ENCODE data around the gene SLC35F4.
"Not testable (repeated sequence)": the region's sequence is repeated elsewhere in the genome, so short reads cannot be mapped to it uniquely, and the experiment has no call there.

Gene SLC35F4

DNA sequence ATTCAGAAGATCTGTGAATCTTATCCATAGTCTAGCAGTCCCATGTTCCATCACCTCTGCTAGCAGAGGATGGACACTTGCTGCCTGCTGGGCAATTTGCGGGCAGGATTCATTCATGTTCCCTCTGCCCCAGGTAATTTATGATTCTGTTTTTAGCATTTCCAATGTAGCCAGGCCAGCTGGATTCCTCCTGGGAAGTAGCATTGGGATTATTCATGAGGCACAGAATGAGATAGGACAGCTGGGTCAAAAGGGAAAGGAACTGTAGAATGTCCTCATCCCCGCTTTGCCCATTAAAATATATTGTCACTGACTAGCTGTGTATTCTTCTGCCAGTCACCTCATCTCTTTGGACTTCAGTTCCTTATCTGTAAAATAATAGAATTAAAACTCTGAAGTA, 68.7 kb downstream of the SLC35F4 start:
- DNase-seq (ENCODE audit: low read depth in 2 of 2) = no peak

DNA sequence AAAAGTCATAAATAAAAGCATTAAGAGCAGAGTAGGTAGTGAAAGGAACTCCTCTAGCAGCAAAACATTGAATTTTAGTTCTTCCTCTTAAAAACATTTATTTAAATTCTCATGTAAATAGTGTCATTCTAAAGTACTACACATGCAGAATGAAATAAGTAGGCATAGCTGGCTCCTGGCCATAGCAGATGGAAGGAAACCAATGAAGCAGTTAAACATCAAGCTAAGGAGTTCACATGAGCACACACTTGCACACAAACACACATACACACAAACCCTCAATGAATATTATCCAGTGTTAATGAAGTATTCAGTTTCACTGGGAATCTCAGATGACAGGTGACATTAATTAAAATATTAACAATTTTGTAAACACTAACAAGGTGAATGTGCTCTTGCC, 69.3 kb downstream of the SLC35F4 start:
- DNase-seq (ENCODE audit: low read depth in 2 of 2) = no peak

DNA sequence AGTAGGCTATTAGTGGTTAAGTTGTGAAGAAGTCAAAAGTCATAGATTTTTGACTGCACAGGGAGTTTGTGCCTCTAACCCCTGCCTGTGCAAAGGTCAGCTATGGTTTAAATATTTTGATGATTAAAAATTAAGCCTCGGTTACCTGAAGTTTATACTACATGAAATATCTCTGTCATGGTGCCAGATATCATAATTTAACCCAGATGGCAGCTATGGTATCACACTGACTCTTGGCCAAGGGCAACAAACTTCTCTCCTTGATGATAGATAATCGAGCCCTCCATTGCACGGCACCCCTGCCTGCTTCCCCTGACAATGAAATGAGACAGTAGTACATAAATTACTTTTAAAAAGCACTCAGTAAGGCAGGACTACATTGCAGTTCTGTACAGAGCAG, 80.8 kb downstream of the SLC35F4 start:
- DNase-seq (ENCODE audit: low read depth in 2 of 2) = no peak

DNA sequence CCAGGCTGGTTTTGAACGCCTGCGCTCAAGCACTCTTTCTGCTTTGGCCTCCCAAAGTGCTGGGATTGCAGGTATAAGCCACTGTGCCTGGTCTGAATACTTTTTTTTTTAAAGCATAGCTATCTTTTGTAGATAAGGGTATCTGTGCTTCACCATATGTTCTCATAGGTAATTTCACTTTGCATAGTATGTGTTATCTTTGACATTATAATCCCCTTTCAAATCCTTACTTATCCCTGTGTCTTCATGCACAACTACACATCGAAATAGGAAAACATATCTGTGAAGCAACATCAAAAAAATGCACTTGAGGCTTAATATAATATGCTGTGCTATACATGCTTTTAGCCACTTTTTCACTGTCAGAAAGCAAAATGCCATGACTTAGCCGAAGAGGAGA, 94.1 kb downstream of the SLC35F4 start:
- DNase-seq (ENCODE audit: low read depth in 2 of 2) = no peak

DNA sequence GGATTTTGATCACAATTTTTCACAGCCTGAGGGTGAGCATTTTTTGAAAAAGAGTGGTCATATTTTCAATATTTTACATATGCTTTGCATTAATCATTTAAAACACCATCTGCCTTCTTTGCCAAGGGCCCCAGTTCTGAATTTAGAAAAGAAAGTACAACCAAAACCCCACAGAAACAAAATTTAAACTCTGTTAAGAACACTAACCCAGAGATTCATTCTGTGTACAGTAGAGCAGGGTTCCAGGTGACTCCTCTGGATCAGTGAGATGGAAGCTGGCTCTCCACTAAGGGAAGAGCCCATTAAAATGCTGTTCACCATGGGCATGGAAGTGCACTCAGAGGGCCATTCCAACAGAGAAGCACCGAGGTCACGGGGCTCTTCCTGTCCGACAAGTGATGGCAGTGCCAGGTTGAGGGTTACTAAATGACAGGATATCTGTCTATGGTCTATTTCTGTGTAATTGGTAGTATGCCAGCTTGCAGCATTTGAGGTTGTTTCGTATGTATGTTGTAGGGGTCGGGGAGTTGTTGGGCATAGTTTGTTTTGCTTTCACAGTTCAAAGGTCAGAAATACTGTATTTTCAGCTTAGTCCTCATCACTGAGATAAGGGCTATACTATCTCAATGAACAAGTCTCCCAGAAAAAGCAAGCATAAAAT, 95.9 kb downstream of the SLC35F4 start:
- DNase-seq (ENCODE audit: low read depth in 2 of 2) = no peak

DNA sequence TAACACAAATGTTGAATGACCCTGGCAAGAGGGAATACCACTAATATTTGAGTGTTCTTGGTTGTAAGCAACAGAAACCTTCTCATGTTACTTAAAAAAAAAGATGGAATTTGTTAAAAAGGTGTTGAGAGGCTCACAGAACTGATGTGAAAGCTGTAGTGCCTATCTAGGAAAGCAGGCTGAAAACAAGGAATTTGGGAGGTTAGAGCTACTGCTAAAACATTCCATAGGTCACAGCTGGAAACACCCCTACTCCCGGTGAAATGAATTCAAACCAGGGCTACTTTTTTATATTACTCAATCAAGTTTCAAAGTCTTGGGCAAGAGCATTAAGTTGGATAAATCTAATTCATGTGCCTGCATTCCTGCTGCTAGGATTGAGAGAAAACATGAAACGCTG, 104.1 kb downstream of the SLC35F4 start:
- DNase-seq (ENCODE audit: low read depth in 2 of 2) = no peak

DNA sequence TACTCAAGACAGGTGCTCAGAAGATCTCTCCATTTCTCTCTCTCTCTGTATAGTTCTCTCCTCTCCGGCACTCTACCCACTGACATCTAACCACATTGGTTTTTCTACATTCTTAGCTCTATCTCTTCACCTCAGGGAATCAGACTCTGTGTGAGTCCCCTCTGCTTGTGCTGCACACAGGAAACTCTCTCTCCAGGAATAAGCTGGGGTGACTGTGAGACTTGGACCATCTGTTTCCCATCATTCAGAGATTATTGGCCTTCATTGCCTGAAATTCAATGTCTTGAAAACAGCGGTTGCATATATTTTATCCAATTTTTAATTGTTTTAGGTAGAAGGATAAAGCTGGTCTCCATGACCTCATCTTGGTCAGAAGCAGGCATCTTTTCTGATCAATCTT, 105.0 kb downstream of the SLC35F4 start:
- no peak for DNase-seq (ENCODE audit: low read depth in 2 of 2)

DNA sequence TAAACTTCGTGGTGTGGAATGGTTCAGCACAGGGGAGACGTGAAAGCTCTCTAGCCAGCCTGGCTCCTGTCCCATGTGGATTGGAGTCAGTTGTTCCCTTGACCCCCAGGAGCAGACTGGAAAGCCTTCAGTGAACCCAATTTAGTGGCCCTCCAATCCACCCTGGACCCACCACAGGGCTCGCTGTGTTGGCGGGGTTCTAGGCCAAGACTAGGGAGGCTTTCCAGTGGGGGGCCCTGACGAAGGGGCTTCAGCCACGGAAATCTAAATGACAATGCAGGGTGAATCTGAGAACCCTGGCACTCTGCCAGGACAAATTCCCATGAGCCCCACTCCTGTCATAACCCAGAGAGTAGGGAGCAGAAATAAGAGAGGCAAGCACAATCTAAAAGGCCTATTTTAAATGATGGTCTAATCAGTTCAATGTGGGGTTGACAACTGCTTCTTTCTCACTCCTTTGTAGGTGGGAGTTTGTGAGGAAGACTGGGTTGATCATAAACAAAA, 110.8 kb downstream of the SLC35F4 start:
- no peak for DNase-seq (ENCODE audit: low read depth in 2 of 2)

DNA sequence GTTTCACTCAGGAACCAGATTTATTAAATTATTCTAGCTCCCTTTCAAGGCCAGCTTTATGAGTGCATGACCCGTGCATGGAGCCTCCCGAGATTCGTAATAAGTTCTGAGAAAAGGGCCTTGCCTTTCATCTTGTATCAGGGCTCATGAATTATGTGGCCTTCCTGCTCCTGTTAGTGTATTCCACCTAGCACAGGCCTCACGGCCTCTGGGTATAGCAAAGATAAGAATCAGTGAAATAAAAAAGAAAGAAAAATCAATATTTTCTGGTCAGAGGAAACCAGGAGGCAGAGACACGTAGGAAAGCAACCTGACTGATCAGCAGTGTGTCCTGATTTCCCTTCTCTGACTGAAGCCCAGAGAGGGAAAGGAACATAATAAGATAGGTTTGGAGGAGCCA, 111.4 kb downstream of the SLC35F4 start:
- DNase-seq (ENCODE audit: low read depth in 2 of 2) = no peak

DNA sequence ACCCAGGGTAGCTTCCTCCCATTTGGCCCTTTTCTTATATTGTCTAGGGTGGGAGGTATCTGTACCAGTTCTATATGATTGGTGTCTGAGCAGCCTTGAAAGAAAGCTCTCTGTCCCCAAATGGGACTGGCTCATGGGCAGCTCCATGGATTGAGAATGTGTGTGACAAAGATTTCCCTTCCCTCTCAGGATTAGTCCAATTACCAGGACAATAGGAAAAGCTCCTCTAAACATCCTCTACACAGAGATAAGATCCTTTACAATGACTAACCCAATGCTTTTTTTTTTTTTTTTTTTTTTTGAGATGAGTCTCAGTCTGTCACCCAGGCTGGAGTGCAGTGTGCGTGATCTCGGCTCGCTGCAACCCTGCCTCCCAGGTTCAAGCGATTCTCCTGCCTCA, 112.1 kb downstream of the SLC35F4 start:
- no peak for DNase-seq (ENCODE audit: low read depth in 2 of 2)

DNA sequence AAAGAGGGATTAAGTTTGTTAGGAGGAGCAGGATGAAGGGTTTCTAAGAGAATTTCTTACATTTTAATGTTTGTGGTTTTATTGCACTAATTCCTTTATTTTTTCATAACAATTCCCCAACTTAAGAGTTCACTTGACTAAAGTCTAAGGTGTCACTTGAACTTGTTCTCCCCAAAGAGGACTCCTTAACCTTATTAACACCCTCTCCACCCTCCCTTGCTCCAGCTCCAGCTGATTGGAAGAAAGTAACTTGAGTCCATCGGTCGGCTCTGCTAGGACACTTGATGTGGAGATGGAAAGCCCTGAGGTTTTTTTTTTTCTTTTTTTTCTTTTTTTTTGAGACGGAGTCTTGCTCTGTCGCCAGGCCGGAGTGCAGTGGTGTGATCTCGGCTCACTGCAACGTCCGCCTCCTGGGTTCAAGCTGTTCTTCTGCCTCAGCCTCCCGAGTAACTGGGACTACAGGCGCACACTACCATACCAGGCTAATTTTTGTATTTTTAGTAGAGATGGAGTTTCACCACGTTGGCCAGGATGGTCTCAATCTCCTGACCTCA, 113.7 kb downstream of the SLC35F4 start:
- DNase-seq (ENCODE audit: low read depth in 2 of 2) = not testable (repeated sequence)

DNA sequence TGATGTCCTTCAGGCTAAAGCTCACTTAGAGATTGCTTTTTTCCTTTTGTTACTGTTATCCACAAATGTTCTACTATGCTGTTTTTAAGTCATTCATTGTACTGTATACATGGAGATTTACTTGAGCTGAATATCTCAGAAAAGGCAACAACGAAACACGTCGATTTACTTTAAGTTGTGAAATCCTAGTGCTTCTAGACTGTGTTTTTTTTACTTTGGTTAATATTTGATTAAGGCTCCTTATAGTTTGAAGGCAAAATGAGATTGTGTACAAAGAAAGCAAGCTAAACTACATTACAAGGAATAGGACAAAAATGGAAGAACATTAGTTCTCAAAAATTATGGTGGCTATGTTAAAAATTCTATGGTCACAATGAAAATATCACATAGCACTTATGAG, 114.5 kb downstream of the SLC35F4 start:
- no peak for DNase-seq (ENCODE audit: low read depth in 2 of 2)

DNA sequence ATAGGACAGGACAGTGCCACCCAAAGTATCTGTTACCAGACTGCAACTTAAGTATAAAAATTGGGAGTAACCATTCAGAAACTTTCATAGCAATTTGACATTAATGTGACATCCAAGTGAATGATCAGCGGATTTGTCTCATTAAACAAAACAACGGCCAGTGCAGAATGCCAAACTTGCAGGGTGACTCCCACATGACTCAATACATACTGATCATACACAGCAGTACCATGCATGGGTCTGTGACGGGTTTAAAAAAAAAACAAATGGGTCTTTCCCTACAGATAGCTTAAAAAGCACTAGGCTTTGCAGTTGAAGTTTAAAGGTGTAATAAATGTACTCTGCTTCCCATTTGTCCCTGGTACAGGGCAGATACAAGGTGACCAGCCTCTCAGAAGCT, 116.6 kb downstream of the SLC35F4 start:
- DNase-seq (ENCODE audit: low read depth in 2 of 2) = no peak

DNA sequence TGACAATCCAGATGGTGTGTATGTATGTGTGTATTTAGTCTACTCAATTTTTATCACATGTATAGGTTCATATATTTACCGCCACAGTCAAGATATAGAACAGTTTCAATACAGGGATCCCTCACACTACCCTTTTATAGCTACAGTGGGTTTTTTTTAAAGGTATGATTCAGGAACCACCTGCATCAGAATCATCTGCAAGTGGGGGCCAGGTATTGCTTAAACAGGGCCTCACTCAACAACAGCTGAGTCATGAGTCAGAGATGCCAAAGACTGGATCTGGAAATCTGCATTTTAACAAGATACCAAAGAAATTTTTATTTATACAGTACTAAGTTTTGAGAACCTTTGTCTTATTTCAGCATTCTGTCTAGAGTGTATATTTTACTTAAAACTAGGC, 117.6 kb downstream of the SLC35F4 start:
- DNase-seq (ENCODE audit: low read depth in 2 of 2) = no peak

DNA sequence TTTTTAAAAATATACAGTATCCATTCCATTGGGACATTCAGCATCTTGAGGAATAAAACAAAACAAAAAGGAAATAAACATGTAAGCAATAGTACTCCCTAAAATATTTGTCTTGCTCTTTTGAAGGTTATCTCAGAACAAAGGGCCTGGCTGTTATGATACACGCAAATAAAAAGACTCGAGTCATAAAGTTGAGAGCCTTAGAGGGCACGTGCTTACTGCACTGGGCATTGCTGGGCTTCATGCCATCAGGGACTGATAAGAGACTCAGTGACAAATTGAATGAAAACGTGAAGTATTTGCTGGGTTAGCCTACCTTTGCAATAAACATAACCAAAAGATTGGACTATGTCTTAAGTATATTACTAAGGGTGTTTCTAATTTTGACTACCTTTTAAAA, 118.9 kb downstream of the SLC35F4 start:
- DNase-seq (ENCODE audit: low read depth in 2 of 2) = no peak

DNA sequence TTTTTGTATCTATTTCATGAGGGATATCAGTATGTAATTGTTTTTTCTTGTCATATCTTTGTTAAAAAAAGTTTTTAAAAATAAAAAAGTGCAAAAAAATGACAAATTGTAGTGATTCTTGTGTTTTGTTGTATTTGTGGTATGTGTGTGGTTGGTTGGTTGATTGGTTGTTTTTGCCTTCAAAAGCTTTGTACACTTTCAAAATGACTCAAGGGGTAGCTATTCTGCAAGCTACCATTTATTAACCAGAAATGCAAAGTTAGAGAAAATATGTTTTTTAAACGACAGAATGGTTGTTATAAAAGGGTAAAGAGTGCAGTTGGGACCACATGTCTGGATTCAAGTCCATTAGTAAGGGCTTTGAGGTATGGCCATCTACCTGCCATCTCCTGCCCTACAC, 119.3 kb downstream of the SLC35F4 start:
- no peak for DNase-seq (ENCODE audit: low read depth in 2 of 2)

DNA sequence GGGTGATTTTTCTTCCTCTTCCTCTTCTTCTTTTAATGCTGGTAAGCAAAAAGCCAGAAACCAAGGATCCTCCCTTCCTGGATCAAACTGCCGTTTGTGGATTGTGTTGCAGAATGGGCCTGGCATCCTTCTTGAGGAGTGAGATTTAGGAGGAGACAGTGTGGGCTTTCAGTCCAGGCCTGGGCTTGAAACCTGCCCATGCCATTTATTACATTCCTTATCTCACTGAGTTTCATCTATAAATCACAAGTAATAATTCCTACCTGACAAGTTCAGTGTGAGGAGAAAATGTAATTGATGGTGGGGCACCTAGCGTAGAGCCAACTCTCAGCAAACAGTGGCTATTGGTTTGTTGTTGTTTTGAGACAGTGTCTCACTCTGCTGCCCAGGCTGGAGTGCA, 126.4 kb downstream of the SLC35F4 start:
- DNase-seq (ENCODE audit: low read depth in 2 of 2) = no peak

DNA sequence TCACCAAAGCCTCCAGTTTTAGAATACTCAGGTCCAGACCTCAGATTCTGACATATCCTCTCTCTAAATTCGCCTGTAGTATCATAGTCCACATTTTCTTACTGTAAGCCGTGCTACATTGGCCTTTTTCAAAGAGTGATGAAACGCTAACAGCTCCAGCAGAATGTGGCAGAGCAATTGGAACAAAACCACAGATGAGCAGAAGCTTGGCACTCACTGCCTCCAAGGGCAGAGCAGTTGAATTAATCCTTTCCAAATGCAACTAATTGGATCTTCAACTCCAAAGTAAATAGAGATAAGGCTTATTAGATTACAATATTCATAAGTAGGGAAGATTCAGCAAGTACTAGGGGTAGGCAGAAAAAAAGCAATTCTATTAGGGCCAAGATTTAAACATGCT, 128.3 kb downstream of the SLC35F4 start:
- DNase-seq (ENCODE audit: low read depth in 2 of 2) = no peak

DNA sequence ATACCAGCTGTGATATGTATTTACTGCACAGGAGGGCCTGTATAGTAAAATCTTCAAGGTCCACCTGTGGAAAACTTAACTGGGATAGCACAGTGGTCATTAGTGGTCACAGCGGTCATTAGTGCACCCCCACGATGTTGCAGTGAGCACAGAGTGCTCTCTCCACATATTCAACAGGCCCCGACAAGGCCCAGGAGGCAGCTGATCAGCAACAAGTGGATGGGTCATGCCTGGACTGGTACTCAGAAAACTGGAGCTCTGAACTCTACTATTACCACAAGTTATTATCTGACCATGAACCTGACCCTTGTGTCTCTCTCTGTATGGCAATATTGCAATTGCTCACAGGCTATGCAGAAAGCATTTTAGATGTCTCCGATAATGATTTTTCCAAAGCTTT, 129.5 kb downstream of the SLC35F4 start:
- no peak for DNase-seq (ENCODE audit: low read depth in 2 of 2)

DNA sequence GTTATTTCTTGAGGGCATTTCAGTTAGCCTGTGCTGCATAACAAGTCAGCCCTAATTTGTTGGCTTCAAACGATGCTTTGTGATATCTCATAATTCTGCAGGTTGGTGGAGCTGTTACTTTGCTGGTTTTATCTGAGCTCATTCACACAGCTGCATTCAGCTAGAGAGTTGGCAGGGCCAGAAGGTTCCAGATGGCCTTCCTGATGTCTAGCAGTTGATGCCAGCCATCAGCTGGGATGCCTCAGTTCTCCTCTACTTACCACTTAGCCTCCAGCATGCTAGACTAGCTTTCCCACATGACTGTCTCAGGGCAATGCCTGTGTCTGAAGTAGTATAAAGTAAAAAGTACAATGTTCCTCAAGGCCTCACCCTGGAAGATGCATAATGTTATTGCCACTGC, 130.6 kb downstream of the SLC35F4 start:
- DNase-seq (ENCODE audit: low read depth in 2 of 2) = no peak

DNA sequence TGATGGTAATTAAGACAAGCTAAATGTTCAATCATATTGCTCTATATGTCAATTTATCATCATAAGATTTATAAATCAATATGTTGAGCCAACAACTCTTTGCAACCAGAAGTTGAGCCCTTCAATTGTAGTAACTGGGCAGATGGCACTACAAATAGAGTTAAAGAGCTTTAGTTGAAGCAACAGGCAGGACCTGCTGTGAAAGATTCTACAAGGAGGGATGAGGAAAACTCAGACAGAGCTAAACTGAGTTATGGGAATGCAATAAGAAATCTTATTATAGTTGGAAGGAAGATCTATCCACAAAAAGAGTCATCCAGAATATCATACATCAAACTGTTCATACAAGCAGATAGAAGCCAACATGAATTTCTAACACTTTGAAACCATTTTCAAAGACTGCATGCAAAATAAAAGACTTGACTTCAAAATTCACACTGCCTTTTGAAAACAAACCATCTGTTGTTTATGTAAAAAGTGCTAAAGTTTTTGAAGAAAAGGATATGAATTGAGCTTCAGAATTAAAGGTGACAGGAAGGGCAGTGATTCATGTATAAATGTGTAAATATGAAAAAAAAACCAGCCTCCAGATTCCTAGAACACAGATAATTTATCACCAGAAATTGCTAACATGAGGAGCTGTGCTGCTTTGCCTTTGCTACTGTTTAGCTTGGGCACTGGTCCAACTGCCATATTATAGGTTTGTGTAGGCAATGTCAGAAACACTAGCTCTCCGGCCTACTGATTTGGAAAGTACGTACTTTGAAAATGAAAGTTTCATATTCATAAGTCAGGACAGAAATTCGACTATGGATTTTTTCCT, 133.2 kb downstream of the SLC35F4 start:
- DNase-seq (ENCODE audit: low read depth in 2 of 2) = no peak

DNA sequence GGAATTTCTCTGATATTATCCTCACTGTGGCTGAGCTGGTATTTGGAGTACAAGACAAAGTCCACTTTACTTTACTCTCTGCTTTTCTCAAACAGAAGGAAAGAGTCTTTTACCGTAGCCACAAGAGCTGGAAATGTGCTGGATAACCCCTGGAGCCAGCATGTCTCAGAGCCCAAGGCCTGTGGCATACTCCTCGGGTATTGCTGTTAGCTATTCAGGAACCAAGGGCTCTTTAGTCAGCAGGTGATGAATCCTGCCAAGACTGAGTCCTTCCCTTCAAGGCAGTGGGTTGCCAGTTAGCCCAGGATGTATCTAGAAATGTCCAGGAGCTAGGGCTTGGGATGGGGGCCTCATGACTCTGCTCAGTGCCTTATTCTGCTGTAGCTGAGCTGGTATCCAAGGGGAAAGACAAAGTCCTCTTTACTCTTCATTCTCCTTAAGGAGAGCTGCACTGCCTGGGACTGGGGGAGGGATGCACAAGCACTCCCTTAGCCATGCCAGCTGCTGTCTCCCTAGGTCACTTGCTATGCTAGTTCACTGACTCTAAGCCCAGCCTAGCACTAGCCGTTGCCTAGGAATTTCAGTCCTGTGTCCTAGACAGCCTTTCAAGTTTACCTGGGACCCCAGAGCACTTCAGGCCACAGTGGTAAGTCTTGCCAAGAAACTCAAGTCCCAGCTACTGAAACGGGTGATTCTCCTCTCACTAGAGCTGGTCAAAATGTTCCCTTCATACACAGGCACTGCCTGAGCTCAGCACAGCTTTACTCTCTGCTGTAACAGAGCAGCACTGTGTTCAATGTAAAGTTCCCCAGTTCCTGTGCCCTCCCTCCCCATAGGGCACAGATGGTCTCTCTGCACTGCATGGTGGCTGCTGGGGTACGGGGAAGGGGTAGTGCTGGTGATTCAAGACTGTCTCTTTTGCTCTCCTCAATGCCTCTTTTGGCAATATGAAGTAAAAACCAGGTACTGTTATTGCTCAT, 136.4 kb downstream of the SLC35F4 start:
- no peak for DNase-seq (ENCODE audit: low read depth in 2 of 2)
